CD4-positive, alpha-beta T cell (primary cell): ENCODE results near the gene ITSN1. TPM values are rescaled to one million over a fixed set of nuclear protein-coding genes. Genes with fewer than 3 reads are reported as not detected.

Experiments used
- ATAC-seq: fragments of 200-7000 bp; cut with Tn5 transposase; one replicate; pipeline ENCODE4 v1.10.0; 2022; ENCODE audit warnings: mild to moderate bottlenecking; ENCODE audit not compliant: poor library complexity
- CTCF ChIA-PET: fragments of 350-600 bp; sonication (Branson Sonifier 250); formaldehyde crosslinking; loops from one replicate; lab custom pipeline; 2021; ENCODE audit warnings: antibody characterized with exemption, inconsistent platforms; lab: Charles Lee
- POLR2A ChIA-PET: fragments of 350-600 bp; sonication (Branson Sonifier 250); formaldehyde crosslinking; loops from one replicate; lab custom pipeline; 2021; ENCODE audit warnings: antibody characterized with exemption, inconsistent platforms; lab: Charles Lee
- DNase-seq, 14 experiments: peaks; one replicate each; pipeline ENCODE4 v3.0.0-alpha.2; 2013 to 2020; ENCODE audit warnings: mixed read lengths in 2 of 14
- H3K27ac ChIP-seq, 2 donors: one replicate each; pipeline versions ENCODE4 v1.5.1 to v1.7.0; 2013; ENCODE audit warnings: low read length in 2 of 2, low read depth in 1 of 2, mild to moderate bottlenecking in 1 of 2
- H3K27me3 ChIP-seq, 2 experiments: 1 replicate in 1 of 2; 2 replicates in 1 of 2; pipeline versions ENCODE4 v1.6.1 to v1.7.0; 2013; ENCODE audit warnings: low read length in 2 of 2, control low read depth in 1 of 2, mild to moderate bottlenecking in 1 of 2, moderate library complexity in 1 of 2; ENCODE audit not compliant: insufficient read depth in 2 of 2, control insufficient read depth in 1 of 2
- H3K36me3 ChIP-seq: one replicate; pipeline ENCODE4 v1.6.1; 2013; ENCODE audit warnings: low read length, control low read depth; ENCODE audit not compliant: insufficient read depth
- H3K4me1 ChIP-seq: one replicate; pipeline ENCODE4 v1.6.1; 2013; ENCODE audit warnings: low read length, control low read depth; ENCODE audit not compliant: insufficient read depth
- H3K4me3 ChIP-seq: one replicate; pipeline ENCODE4 v1.5.1; 2013; ENCODE audit warnings: mild to moderate bottlenecking, low read length, moderate library complexity
- H3K9me3 ChIP-seq, 2 experiments: 1 replicate in 1 of 2; 2 replicates in 1 of 2; pipeline versions ENCODE4 v1.6.1 to v1.7.0; 2013; ENCODE audit warnings: low read length in 2 of 2, mild to moderate bottlenecking in 2 of 2, control low read depth in 1 of 2, moderate library complexity in 1 of 2; ENCODE audit not compliant: control insufficient read depth in 1 of 2, insufficient read depth in 1 of 2
- H3K27ac Mint-ChIP-seq: one replicate; pipeline ENCODE4 v1.8.0; 2020; ENCODE audit warnings: mixed read lengths
- H3K27me3 Mint-ChIP-seq: one replicate; pipeline ENCODE4 v1.8.0; 2021; ENCODE audit warnings: mixed read lengths
- H3K36me3 Mint-ChIP-seq: one replicate; pipeline ENCODE4 v1.8.0; 2021; ENCODE audit warnings: low read depth, mixed read lengths
- H3K4me1 Mint-ChIP-seq: one replicate; pipeline ENCODE4 v1.8.0; 2021; ENCODE audit warnings: low read depth, mixed read lengths
- H3K4me3 Mint-ChIP-seq: one replicate; pipeline ENCODE4 v1.8.0; 2020; ENCODE audit warnings: mild to moderate bottlenecking, mixed read lengths
- H3K9me3 Mint-ChIP-seq: one replicate; pipeline ENCODE4 v1.8.0; 2020; ENCODE audit warnings: mixed read lengths
- CTCF ChIP-seq: fragments of 200-600 bp; IDR thresholded peaks from one replicate; pipeline ENCODE4 v1.8.0; 2022; ENCODE audit warnings: antibody characterized with exemption, mild to moderate bottlenecking
- intact Hi-C, 2 experiments: fragments of 100-400 bp; cut with DNase I in 1 of 2; cut with micrococcal nuclease in 1 of 2; formaldehyde crosslinking; loops; one replicate each; pipeline versions ENCODE4 v1.15.1 to v1.9.0; 2023 to 2025; cut with DNase I, micrococcal nuclease
- total RNA-seq, 174 experiments: library from RNA in 2 of 174; stranded (reverse) in 2 of 174; gene quantifications; one replicate each; pipeline ENCODE4 v1.2.3 and lab custom pipeline; 2021 to 2026

ITSN1 gene
- total RNA-seq, 2 experiments from 2014 or later = 2.1 to 3.0 TPM

GRCh38 chr21:33817663-33818451 lies 175.6 kb downstream of the ITSN1 start:
- H3K9me3 ChIP-seq = no peaks in the 10 kb centered on the region
- ChIA-PET CTCF (no interaction called here), POLR2A (no interaction called here)
- no peaks in the 10 kb centered on the region for H3K36me3 Mint-ChIP-seq
- H3K9me3 Mint-ChIP-seq = no peaks in the 10 kb centered on the region
- no peaks in the 10 kb centered on the region for H3K36me3 ChIP-seq
- no peaks in the 10 kb centered on the region for H3K27me3 ChIP-seq
- no peak for TF ChIP-seq CTCF
- no peak for ATAC-seq
- no peak overlapping the region for H3K27ac ChIP-seq
- H3K4me1 ChIP-seq = no peaks in the 10 kb centered on the region
- H3K27me3 Mint-ChIP-seq = no peaks in the 10 kb centered on the region
- no peak overlapping the region for H3K4me3 ChIP-seq
- intact Hi-C loops = no loop called here
- no peak overlapping the region for H3K27ac Mint-ChIP-seq
- H3K4me1 Mint-ChIP-seq = no peaks in the 10 kb centered on the region
- DNase-seq = no peak
- H3K4me3 Mint-ChIP-seq = no peak overlapping the region

GRCh38 chr21:33820230-33820770 lies 178.0 kb downstream of the ITSN1 start:
- Histone ChIP-seq H3K36me3 (no peaks in the 10 kb centered on the region), H3K27ac (no peak overlapping the region), H3K9me3 (no peaks in the 10 kb centered on the region), H3K27me3 (no peaks in the 10 kb centered on the region), H3K4me3 (no peak overlapping the region), H3K4me1 (no peaks in the 10 kb centered on the region)
- Mint-ChIP-seq H3K36me3 (no peaks in the 10 kb centered on the region), H3K27me3 (no peaks in the 10 kb centered on the region), H3K4me3 (no peak overlapping the region), H3K4me1 (no peaks in the 10 kb centered on the region), H3K9me3 (no peaks in the 10 kb centered on the region), H3K27ac (no peak overlapping the region)
- intact Hi-C loops = no loop called here
- ChIA-PET POLR2A (no interaction called here), CTCF (no interaction called here)
- no peak for TF ChIP-seq CTCF
- ATAC-seq (no peak), DNase-seq (no peak)

GRCh38 chr21:33820798-33821197 lies 178.5 kb downstream of the ITSN1 start:
- TF ChIP-seq CTCF = no peak
- intact Hi-C loops = no loop called here
- H3K27me3 Mint-ChIP-seq = no peaks in the 10 kb centered on the region
- no peak for DNase-seq
- no peak overlapping the region for H3K27ac ChIP-seq
- H3K36me3 Mint-ChIP-seq = no peaks in the 10 kb centered on the region
- no peak for ATAC-seq
- H3K27me3 ChIP-seq = no peaks in the 10 kb centered on the region
- ChIA-PET CTCF (no interaction called here), POLR2A (no interaction called here)
- H3K9me3 ChIP-seq = no peaks in the 10 kb centered on the region
- no peaks in the 10 kb centered on the region for H3K36me3 ChIP-seq
- no peak overlapping the region for H3K4me3 ChIP-seq
- no peaks in the 10 kb centered on the region for H3K4me1 ChIP-seq
- no peaks in the 10 kb centered on the region for H3K9me3 Mint-ChIP-seq
- H3K27ac Mint-ChIP-seq = no peak overlapping the region
- H3K4me1 Mint-ChIP-seq = no peaks in the 10 kb centered on the region
- H3K4me3 Mint-ChIP-seq = no peak overlapping the region
